LNCaP clone FGC (cell line): ENCODE results near the gene ADARB1.

Experiments used
- DNase-seq: peaks from one replicate; pipeline ENCODE4 v3.0.0-alpha.2; 2011; ENCODE audit warnings: low read depth
- H3K4me3 ChIP-seq: 2 replicates; pipeline ENCODE4 v1.5.1; 2011; ENCODE audit warnings: mild to moderate bottlenecking, low read depth, low read length, control low read depth
- TF ChIP-seq, protein P1 (sequence below): IDR thresholded peaks from 2 replicates; pipeline ENCODE4 v1.5.1; 2012; ENCODE audit warnings: mild to moderate bottlenecking; ENCODE audit not compliant: control insufficient read depth, insufficient read depth; ENCODE audit errors: extremely low read depth

The ADARB1 gene

DNA sequence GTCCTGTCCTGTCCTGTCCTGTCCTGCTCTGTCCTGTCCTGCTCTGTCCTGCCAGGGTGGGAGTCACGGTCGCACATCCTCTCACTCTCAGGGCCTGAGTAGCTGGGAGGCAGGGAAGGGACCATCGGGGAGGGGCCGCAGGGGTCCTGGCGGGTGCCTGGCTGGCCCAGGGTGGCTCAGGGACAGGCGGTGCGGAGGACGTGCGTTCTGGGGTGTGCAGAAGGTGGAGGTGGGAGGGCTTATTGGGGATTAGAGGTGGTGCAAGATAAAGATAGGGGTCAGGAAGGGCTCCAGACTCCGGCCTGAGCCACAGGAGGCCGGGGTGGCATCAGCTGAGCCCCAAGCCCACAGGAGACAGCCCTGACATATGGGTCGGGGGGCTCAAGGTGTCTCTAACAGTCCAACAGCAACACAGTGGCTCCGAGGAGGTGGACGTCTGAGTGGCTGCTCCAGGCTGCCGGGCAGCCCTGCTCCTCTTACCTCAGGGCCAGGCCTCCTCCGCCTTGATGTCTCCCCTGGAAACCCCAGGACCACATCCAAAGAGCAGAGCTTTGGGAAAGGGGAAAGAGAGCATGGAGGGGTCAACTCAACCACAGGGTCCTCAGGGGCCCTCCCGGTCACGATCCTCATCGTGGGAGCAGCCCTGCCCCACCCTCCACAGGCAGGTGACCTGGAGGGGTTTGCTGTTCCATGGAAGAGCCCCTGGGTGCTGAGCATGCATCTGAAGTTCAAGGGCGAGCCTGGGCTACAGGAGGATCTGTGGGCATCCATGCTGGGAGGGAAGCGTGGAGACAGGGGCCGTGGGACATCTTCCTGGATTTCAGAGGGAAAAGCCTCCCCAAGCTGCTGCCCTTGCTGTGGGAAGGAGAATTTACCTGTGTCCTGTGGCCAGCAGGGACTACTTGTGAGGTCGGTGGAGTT is 39.6 kb upstream of the ADARB1 start:
- TF ChIP-seq, protein P1, sequence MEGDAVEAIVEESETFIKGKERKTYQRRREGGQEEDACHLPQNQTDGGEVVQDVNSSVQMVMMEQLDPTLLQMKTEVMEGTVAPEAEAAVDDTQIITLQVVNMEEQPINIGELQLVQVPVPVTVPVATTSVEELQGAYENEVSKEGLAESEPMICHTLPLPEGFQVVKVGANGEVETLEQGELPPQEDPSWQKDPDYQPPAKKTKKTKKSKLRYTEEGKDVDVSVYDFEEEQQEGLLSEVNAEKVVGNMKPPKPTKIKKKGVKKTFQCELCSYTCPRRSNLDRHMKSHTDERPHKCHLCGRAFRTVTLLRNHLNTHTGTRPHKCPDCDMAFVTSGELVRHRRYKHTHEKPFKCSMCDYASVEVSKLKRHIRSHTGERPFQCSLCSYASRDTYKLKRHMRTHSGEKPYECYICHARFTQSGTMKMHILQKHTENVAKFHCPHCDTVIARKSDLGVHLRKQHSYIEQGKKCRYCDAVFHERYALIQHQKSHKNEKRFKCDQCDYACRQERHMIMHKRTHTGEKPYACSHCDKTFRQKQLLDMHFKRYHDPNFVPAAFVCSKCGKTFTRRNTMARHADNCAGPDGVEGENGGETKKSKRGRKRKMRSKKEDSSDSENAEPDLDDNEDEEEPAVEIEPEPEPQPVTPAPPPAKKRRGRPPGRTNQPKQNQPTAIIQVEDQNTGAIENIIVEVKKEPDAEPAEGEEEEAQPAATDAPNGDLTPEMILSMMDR = no peak
- H3K4me3 ChIP-seq = no peak overlapping the region
- DNase-seq = no peak

GRCh38 chr21:45035477-45035848 is 38.9 kb upstream of the ADARB1 start:
- H3K4me3 ChIP-seq = no peak overlapping the region
- TF ChIP-seq, protein P1 = no peak
- DNase-seq = no peak

DNA sequence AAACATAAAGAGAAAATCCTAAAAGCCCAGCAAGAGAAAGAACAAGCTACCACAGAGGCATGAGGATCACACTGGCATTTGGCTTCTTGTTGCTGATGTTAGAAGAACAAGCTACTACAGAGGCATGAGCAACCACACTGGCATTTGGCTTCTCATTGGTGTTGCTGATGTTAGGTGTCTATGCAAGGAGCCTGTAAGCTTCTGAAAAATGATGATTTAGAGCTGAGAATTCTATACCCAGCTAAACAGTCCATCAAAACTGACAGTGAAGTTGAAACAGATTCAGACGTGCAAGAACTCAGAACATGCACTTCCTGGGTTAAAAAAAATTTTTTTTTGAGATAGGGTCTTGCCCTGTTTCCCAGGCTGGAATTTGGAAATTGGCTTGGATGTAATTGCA is 37.8 kb upstream of the ADARB1 start:
- TF ChIP-seq, protein P1 = no peak
- no peak for DNase-seq
- no peak overlapping the region for H3K4me3 ChIP-seq

DNA sequence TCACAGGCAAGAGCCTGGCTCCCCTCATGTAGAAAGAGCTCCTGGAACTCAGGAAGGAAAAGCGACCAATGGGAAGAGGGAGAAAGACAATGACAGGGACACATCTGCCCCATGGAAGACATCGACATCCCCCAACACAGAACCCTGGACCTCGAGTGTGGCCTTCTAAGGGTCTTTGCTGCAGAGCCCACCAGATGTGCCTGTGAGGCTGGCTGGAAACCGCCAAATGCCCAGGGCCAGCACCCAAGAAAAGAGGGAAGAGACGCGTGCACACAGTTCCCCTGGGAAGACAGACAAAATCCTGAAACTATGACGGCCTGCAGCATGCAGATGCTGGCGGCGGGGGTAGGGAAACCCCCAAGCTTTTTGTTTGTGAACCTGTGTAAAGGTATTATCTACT is 36.4 kb upstream of the ADARB1 start:
- no peak overlapping the region for H3K4me3 ChIP-seq
- TF ChIP-seq, protein P1 = no peak
- DNase-seq = no peak

GRCh38 chr21:45039317-45040156 is 34.8 kb upstream of the ADARB1 start:
- H3K4me3 ChIP-seq = no peak overlapping the region
- TF ChIP-seq, protein P1 = no peak
- no peak for DNase-seq

DNA sequence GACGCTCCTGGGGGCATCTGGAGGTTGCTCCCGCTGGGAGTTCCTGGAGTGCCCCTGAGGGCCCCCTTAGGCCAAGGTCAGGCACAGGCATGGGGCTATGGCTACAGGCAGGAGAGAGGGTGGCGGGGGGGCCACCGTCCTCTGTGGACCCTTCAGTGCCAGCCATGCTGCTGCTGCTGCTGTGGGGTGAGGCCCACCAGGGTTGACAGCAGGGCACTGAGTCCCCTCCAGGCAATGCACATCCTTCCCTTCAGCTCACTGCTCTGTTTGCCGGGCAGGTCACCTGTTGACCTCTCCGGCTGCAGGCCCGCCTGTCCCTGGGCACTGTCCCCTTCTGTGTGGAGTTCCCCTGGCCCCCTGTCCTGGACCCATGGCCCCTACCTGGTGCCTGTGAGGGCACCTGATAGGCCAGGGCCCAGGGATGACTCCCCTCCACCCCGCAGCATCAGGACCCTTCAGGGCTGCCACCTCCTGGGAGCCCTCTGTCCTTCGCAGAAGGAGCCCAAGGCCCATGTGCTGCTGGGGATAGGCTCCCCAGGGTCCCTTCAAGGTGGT is 34.1 kb upstream of the ADARB1 start:
- DNase-seq = no peak
- no peak overlapping the region for H3K4me3 ChIP-seq
- TF ChIP-seq, protein P1 = no peak
